ENCODE measurements around the gene OSR1. TPM values are rescaled to one million over a fixed set of nuclear protein-coding genes. Genes with fewer than 3 reads are reported as not detected.

The OSR1 gene
- total and polyA plus RNA-seq, 2 donors (not counting 3 experiments of a cell fraction or from before 2014, with no cell fraction given) = not detected

DNA sequence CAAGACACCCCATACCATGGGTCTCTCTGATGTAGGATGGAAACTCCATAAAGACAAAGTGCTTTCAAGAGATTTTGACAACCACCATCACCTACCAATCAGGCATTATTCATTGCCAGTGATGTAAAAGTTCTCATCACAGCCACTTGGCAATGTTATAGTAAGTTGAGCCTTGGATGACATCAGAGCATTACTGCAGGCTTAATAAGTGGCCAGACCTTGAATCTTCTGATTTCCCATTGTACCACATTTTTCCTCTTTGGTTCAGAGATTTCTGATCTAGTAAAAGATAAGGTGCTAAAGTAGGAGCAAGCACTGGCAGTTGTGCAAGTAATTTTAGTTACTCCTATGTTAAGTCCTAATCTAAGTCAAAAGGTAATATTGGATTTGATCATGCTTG, 36.5 kb downstream of the OSR1 start:
- dilution Hi-C loops (cut with MboI; ENCODE audit: extremely low pct_ligation_motif_present, low sequenced_read_pairs) (no loop called here), intact Hi-C loops (cut with micrococcal nuclease) (no loop called here)
- no peak for FAIRE-seq
- CTCF ChIA-PET = no interaction called here
- H3K27ac ChIP-seq (ENCODE audit: insufficient read depth, low read depth, low read length) = no peak overlapping the region
- no peaks in the 10 kb centered on the region for H3K9me1 ChIP-seq (replicated peaks; ENCODE audit: control insufficient read depth, extremely low read depth, insufficient read depth, low read length)
- no peak overlapping the region for H3K4me3 ChIP-seq (replicated peaks in 1 of 3; ENCODE audit: insufficient read depth in 1 of 3, low read depth in 1 of 3, low read length in 3 of 3)
- H3K9ac ChIP-seq (replicated peaks; ENCODE audit: extremely low read depth, insufficient read depth, low read length) = no peak overlapping the region
- TF ChIP-seq MYC (IDR thresholded peaks at IDR 0.05; ENCODE audit: low read depth, low read length) = no peak
- H3K27me3 ChIP-seq (ENCODE audit: control insufficient read depth in 2 of 2, insufficient read depth in 2 of 2, low read length in 2 of 2) = no peaks in the 10 kb centered on the region
- BruUV-seq (replicated peaks) = no TSS peak
- no peaks in the 10 kb centered on the region for H3K4me1 ChIP-seq (ENCODE audit: control insufficient read depth, extremely low read depth, insufficient read depth, low read length)
- no peaks in the 10 kb centered on the region for H4K20me1 ChIP-seq (replicated peaks; ENCODE audit: control insufficient read depth, extremely low read depth, insufficient read depth, low read length)
- no peak for DNase-seq (ENCODE audit: low read depth, low spot score)
- no peak overlapping the region for H3K4me2 ChIP-seq (ENCODE audit: insufficient read depth, low read length)
- H2AFZ ChIP-seq (ENCODE audit: low read depth, low read length) = no peak overlapping the region
- POLR2A ChIA-PET = no interaction called here
- H3K36me3 ChIP-seq (ENCODE audit: control insufficient read depth in 2 of 2, extremely low read depth in 1 of 2, insufficient read depth in 2 of 2, low read length in 2 of 2) = no peaks in the 10 kb centered on the region
- H3K9me3 ChIP-seq (replicated peaks; ENCODE audit: control insufficient read depth, insufficient read depth, low read length) = no peaks in the 10 kb centered on the region
- no peaks in the 10 kb centered on the region for H3K79me2 ChIP-seq (ENCODE audit: control insufficient read depth, insufficient read depth, low read length)

DNA sequence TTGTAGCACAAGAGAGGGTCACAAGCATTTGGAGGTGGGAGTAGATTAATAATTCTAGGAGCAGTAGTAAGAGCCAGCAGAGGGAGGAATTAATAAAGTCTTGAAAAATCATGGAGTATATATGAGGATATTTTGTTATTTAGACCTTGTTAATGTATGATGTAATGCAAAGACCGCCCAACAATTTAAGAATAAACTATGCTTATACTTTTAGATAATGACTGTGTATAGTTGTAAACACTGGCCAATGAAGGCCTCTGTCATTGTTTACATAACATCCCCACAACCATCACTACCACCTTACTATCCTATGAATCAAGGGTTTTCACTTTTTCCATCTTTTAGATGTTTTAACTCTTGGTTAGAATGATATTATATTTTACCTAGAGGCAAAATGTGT, 37.6 kb downstream of the OSR1 start:
- ChIA-PET POLR2A (no interaction called here), CTCF (no interaction called here)
- no peak overlapping the region for H2AFZ ChIP-seq (ENCODE audit: low read depth, low read length)
- DNase-seq (ENCODE audit: low read depth, low spot score) (no peak), FAIRE-seq (no peak)
- no peaks in the 10 kb centered on the region for H3K79me2 ChIP-seq (ENCODE audit: control insufficient read depth, insufficient read depth, low read length)
- H4K20me1 ChIP-seq (replicated peaks; ENCODE audit: control insufficient read depth, extremely low read depth, insufficient read depth, low read length) = no peaks in the 10 kb centered on the region
- H3K4me2 ChIP-seq (ENCODE audit: insufficient read depth, low read length) = no peak overlapping the region
- no peak overlapping the region for H3K27ac ChIP-seq (ENCODE audit: insufficient read depth, low read depth, low read length)
- dilution Hi-C loops (cut with MboI; ENCODE audit: extremely low pct_ligation_motif_present, low sequenced_read_pairs) (no loop called here), intact Hi-C loops (cut with micrococcal nuclease) (no loop called here)
- no peak overlapping the region for H3K4me3 ChIP-seq (replicated peaks in 1 of 3; ENCODE audit: insufficient read depth in 1 of 3, low read depth in 1 of 3, low read length in 3 of 3)
- no peak for TF ChIP-seq JUN (IDR thresholded peaks at IDR 0.05; ENCODE audit: borderline replicate concordance, insufficient read depth, insufficient read length, low read depth)
- TF ChIP-seq, protein P1, sequence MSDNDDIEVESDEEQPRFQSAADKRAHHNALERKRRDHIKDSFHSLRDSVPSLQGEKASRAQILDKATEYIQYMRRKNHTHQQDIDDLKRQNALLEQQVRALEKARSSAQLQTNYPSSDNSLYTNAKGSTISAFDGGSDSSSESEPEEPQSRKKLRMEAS (IDR thresholded peaks at IDR 0.05; ENCODE audit: insufficient read depth, insufficient read length) = no peak
- TF ChIP-seq POLR2A (IDR thresholded peaks at IDR 0.05; ENCODE audit: low read depth, low read length) = no peak
- TF ChIP-seq, protein P2, sequence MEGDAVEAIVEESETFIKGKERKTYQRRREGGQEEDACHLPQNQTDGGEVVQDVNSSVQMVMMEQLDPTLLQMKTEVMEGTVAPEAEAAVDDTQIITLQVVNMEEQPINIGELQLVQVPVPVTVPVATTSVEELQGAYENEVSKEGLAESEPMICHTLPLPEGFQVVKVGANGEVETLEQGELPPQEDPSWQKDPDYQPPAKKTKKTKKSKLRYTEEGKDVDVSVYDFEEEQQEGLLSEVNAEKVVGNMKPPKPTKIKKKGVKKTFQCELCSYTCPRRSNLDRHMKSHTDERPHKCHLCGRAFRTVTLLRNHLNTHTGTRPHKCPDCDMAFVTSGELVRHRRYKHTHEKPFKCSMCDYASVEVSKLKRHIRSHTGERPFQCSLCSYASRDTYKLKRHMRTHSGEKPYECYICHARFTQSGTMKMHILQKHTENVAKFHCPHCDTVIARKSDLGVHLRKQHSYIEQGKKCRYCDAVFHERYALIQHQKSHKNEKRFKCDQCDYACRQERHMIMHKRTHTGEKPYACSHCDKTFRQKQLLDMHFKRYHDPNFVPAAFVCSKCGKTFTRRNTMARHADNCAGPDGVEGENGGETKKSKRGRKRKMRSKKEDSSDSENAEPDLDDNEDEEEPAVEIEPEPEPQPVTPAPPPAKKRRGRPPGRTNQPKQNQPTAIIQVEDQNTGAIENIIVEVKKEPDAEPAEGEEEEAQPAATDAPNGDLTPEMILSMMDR (IDR thresholded peaks at IDR 0.05; ENCODE audit: extremely low read depth in 1 of 2, insufficient read depth in 1 of 2, low read depth in 1 of 2, low read length in 2 of 2) = no peak
- TF ChIP-seq EZH2 (IDR thresholded peaks at IDR 0.05; ENCODE audit: borderline replicate concordance, low read depth, low read length, severe bottlenecking) = no peak
- no peak for TF ChIP-seq MYC (IDR thresholded peaks at IDR 0.05; ENCODE audit: low read depth, low read length)
- TF ChIP-seq POLR2AphosphoS5 (IDR thresholded peaks at IDR 0.05; ENCODE audit: insufficient read depth, low read depth, low read length) = no peak
- no peak for TF ChIP-seq FOS (IDR thresholded peaks at IDR 0.05; ENCODE audit: borderline replicate concordance, insufficient read depth, low read length)
- TF ChIP-seq GATA2 (IDR thresholded peaks at IDR 0.05; ENCODE audit: insufficient read depth, insufficient read length, low read depth, low read length) = no peak
- no peaks in the 10 kb centered on the region for H3K4me1 ChIP-seq (ENCODE audit: control insufficient read depth, extremely low read depth, insufficient read depth, low read length)
- no peaks in the 10 kb centered on the region for H3K36me3 ChIP-seq (ENCODE audit: control insufficient read depth in 2 of 2, extremely low read depth in 1 of 2, insufficient read depth in 2 of 2, low read length in 2 of 2)
- no peaks in the 10 kb centered on the region for H3K9me3 ChIP-seq (replicated peaks; ENCODE audit: control insufficient read depth, insufficient read depth, low read length)
- H3K9me1 ChIP-seq (replicated peaks; ENCODE audit: control insufficient read depth, extremely low read depth, insufficient read depth, low read length) = no peaks in the 10 kb centered on the region
- no peak overlapping the region for H3K9ac ChIP-seq (replicated peaks; ENCODE audit: extremely low read depth, insufficient read depth, low read length)
- no peaks in the 10 kb centered on the region for H3K27me3 ChIP-seq (ENCODE audit: control insufficient read depth in 2 of 2, insufficient read depth in 2 of 2, low read length in 2 of 2)
- no TSS peak for BruUV-seq (replicated peaks)
